ENCODE measurements around the gene GLUD1. TPM values are rescaled to one million over a fixed set of nuclear protein-coding genes. Genes with fewer than 3 reads are reported as not detected.
"Not testable (repeated sequence)": the region's sequence is repeated elsewhere in the genome, so short reads cannot be mapped to it uniquely, and the experiment has no call there.

GLUD1 gene
- total RNA-seq, 1 donor from 2014 or later, result 69.5 TPM

GRCh38 chr10:87118122-87118521, 23.5 kb upstream of the GLUD1 start:
- H3K36me3 Mint-ChIP-seq (ENCODE audit: insufficient read depth), result peaks cover 11% of the 10 kb centered on the region
- not testable (repeated sequence) for H3K27ac Mint-ChIP-seq; H3K9me3 Mint-ChIP-seq (ENCODE audit: low read depth); DNase-seq (ENCODE audit: low spot score, unreplicated experiment); H3K27me3 Mint-ChIP-seq; H3K4me1 Mint-ChIP-seq (ENCODE audit: low read depth); H3K4me3 Mint-ChIP-seq (ENCODE audit: low read depth)

GRCh38 chr10:87105446-87106124, 10.9 kb upstream of the GLUD1 start:
- Mint-ChIP-seq H3K36me3 (ENCODE audit: insufficient read depth) (peaks cover 21% of the 10 kb centered on the region), H3K4me1 (ENCODE audit: low read depth) (no peaks in the 10 kb centered on the region)
- TF ChIP-seq CTCF (IDR thresholded peaks at IDR 0.05; ENCODE audit: unreplicated experiment), result no peak

GRCh38 chr10:87104727-87105126, 10.1 kb upstream of the GLUD1 start:
- H3K4me3 Mint-ChIP-seq (ENCODE audit: low read depth); DNase-seq (ENCODE audit: low spot score, unreplicated experiment); H3K9me3 Mint-ChIP-seq (ENCODE audit: low read depth); H3K4me1 Mint-ChIP-seq (ENCODE audit: low read depth); H3K27me3 Mint-ChIP-seq; H3K27ac Mint-ChIP-seq: not testable (repeated sequence)
- H3K36me3 Mint-ChIP-seq (ENCODE audit: insufficient read depth), result peaks cover 24% of the 10 kb centered on the region

More at GRCh38 chr10:87105446-87106124, 10.9 kb upstream of the GLUD1 start:
- Mint-ChIP-seq H3K4me3 (ENCODE audit: low read depth) (no peak overlapping the region), H3K9me3 (ENCODE audit: low read depth) (no peaks in the 10 kb centered on the region), H3K27ac (no peak overlapping the region), H3K27me3 (no peaks in the 10 kb centered on the region)
- no peak for DNase-seq (ENCODE audit: low spot score, unreplicated experiment)

GRCh38 chr10:87101996-87102395, 7.4 kb upstream of the GLUD1 start:
- peaks cover 21% of the 10 kb centered on the region for H3K36me3 Mint-ChIP-seq (ENCODE audit: insufficient read depth)
- H3K27me3 Mint-ChIP-seq, result no peaks in the 10 kb centered on the region
- no peak overlapping the region for H3K27ac Mint-ChIP-seq
- H3K4me3 Mint-ChIP-seq (ENCODE audit: low read depth), result no peak overlapping the region
- no peaks in the 10 kb centered on the region for H3K9me3 Mint-ChIP-seq (ENCODE audit: low read depth)
- TF ChIP-seq CTCF (IDR thresholded peaks at IDR 0.05; ENCODE audit: unreplicated experiment), result no peak
- no peak for DNase-seq (ENCODE audit: low spot score, unreplicated experiment)
- H3K4me1 Mint-ChIP-seq (ENCODE audit: low read depth), result no peaks in the 10 kb centered on the region

GRCh38 chr10:87095236-87095945, 748 bp upstream of the GLUD1 start:
- H3K9me3 Mint-ChIP-seq (ENCODE audit: low read depth), result no peaks in the 10 kb centered on the region
- H3K36me3 Mint-ChIP-seq (ENCODE audit: insufficient read depth), result peaks cover 8% of the 10 kb centered on the region
- no peak for TF ChIP-seq CTCF (IDR thresholded peaks at IDR 0.05; ENCODE audit: unreplicated experiment)
- peak; percentile 68 for DNase-seq (ENCODE audit: low spot score, unreplicated experiment)
- peaks cover 25% of the 10 kb centered on the region for H3K4me1 Mint-ChIP-seq (ENCODE audit: low read depth)
- no peaks in the 10 kb centered on the region for H3K27me3 Mint-ChIP-seq
- peak overlapping the region; percentile 93 for H3K27ac Mint-ChIP-seq
- H3K4me3 Mint-ChIP-seq (ENCODE audit: low read depth), result peak overlapping the region; percentile 80

- Mint-ChIP-seq H3K4me1 (ENCODE audit: low read depth) (peaks cover 25% of the 10 kb centered on the region), H3K9me3 (ENCODE audit: low read depth) (no peaks in the 10 kb centered on the region), H3K27me3 (no peaks in the 10 kb centered on the region), H3K27ac (peak overlapping the region; percentile 94), H3K36me3 (ENCODE audit: insufficient read depth) (no peaks in the 10 kb centered on the region), H3K4me3 (ENCODE audit: low read depth) (peak overlapping the region; percentile 92)
- DNase-seq (ENCODE audit: low spot score, unreplicated experiment), result peak; percentile 30
- TF ChIP-seq CTCF (IDR thresholded peaks at IDR 0.05; ENCODE audit: unreplicated experiment), result no peak
These were observed 841 bp downstream of the GLUD1 start for GRCh38 chr10:87093632-87094372.

All from progenitor cell of endocrine pancreas (in vitro differentiated cells).